Activated CD4-positive, alpha-beta T cell treated with anti-CD3 and anti-CD28 coated beads, Interleukin-2, amount 10 ng/mL, durations not matched to agents 7 days and 5 days (primary cell): ENCODE data around the gene PRKACB. TPM values are rescaled to one million over a fixed set of nuclear protein-coding genes. Genes with fewer than 3 reads are reported as not detected.
A peak's percentile ranks its signal among the peaks of the same experiment; 100 is the strongest.

ENCODE experiments used
- CTCF ChIA-PET: fragments of 350-600 bp; sonication (Branson Sonifier 250); formaldehyde crosslinking; loops from one replicate; lab custom pipeline; 2021; ENCODE audit warnings: antibody characterized with exemption; lab: Charles Lee
- POLR2A ChIA-PET: fragments of 350-600 bp; sonication (Branson Sonifier 250); formaldehyde crosslinking; loops from one replicate; lab custom pipeline; 2021; ENCODE audit warnings: antibody characterized with exemption; lab: Charles Lee
- DNase-seq: peaks from one replicate; pipeline ENCODE4 v3.0.0-alpha.2; 2020
- H3K27ac Mint-ChIP-seq: one replicate; pipeline ENCODE4 v1.8.0; 2021; ENCODE audit warnings: mild to moderate bottlenecking, moderate library complexity, mixed read lengths
- H3K27me3 Mint-ChIP-seq: one replicate; pipeline ENCODE4 v1.8.0; 2021; ENCODE audit warnings: mixed read lengths
- H3K36me3 Mint-ChIP-seq: one replicate; pipeline ENCODE4 v1.8.0; 2021; ENCODE audit warnings: low read depth, mixed read lengths
- H3K4me1 Mint-ChIP-seq: one replicate; pipeline ENCODE4 v1.8.0; 2021; ENCODE audit warnings: mixed read lengths
- H3K4me3 Mint-ChIP-seq: one replicate; pipeline ENCODE4 v1.8.0; 2021; ENCODE audit warnings: mild to moderate bottlenecking, moderate library complexity, mixed read lengths
- H3K9me3 Mint-ChIP-seq: one replicate; pipeline ENCODE4 v1.8.0; 2021; ENCODE audit warnings: mixed read lengths
- total RNA-seq, 2 experiments: library from RNA; stranded (reverse); gene quantifications; one replicate each; pipeline ENCODE4 v1.2.3, GENCODE V29; 2021

PRKACB gene
- total RNA-seq, 2 experiments from 2014 or later: 108 to 119 TPM

DNA sequence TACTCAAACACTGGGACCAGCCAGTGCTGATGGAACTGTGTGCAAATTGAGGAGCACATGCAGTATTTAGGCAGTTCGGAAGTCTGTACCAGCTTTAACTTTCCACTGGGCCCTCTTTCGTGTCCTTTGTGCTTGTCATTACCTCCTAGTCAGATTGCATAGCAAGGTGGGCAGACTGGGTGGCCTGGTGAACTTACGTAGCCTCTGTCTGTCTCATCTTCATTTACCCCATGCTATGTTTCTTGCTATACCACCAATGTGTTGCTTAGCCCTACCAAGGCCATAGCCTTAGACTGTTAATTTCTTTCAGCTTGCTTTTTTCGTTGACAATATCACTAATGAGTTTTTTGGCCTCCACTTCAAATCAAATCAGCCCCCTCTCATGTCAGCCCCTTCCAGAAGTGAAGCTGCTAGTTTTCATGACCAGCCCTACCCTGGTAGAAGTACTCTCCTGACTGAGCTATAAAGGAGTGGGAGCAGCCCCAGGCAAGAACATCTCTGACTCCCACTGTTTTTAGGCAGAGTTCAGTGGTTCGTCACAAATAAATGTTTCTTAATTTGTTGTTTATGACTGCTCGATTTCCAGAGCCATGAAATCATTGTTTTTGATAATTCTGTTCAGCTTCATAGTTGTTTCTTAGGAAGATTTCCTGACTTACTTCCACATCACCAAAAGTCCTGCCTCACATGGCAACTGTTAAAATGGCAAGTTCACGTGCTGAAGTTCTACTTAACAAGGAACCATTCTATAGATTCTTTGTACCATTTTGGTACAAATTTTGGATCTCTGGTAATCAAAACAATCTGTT, 19.3 kb downstream of the PRKACB start:
- H3K27ac Mint-ChIP-seq: no peak overlapping the region
- H3K27me3 Mint-ChIP-seq: no peaks in the 10 kb centered on the region

DNA sequence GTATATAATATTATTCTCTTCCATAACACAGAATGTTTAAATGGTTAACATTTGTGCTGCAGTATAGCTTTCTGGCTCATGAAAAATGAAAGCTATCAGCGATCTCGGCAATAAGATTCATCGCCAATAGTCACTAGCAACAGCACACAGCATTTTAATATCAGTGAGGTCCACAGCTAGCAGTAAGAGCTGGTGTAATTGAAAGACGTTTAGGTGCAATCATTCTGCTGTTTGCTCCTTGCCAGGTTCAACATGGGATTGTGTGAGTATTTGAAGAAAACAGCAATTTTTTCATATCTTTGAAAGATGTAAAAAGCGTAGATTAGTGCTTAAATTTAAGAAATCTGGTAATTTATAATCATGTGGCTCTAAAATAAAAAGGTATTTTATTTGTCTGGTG, 20.1 kb downstream of the PRKACB start:
- peaks cover 64% of the 10 kb centered on the region for H3K4me1 Mint-ChIP-seq
- H3K27ac Mint-ChIP-seq: peak overlapping the region; percentile 39
- DNase-seq: no peak
- ChIA-PET CTCF (interaction anchor here (1.2 to 1.5 kb wide), 2 partner anchors 10 to 11 kb away, joined by 3 to 5 read pairs; no protein-coding TSS in a partner anchor), POLR2A (interaction anchor here (1.2 kb wide), 1 partner anchor 20 kb away, joined by 4 read pairs; the partner anchor contains the start of gene PRKACB)
- peaks cover 31% of the 10 kb centered on the region for H3K36me3 Mint-ChIP-seq
- peaks cover 3% of the 10 kb centered on the region for H3K9me3 Mint-ChIP-seq
- H3K4me3 Mint-ChIP-seq: peak overlapping the region; percentile 15
- H3K27me3 Mint-ChIP-seq: no peaks in the 10 kb centered on the region

More for the DNA sequence above, 19.3 kb downstream of the PRKACB start:
- POLR2A ChIA-PET: no interaction called here
- H3K4me3 Mint-ChIP-seq: no peak overlapping the region
- H3K36me3 Mint-ChIP-seq: peaks cover 28% of the 10 kb centered on the region
- CTCF ChIA-PET: interaction anchor here (1.2 kb wide), 1 partner anchor 9 kb away, joined by 5 read pairs; no protein-coding TSS in a partner anchor
- peaks cover 60% of the 10 kb centered on the region for H3K4me1 Mint-ChIP-seq
- peaks cover 3% of the 10 kb centered on the region for H3K9me3 Mint-ChIP-seq
- DNase-seq: no peak

DNA sequence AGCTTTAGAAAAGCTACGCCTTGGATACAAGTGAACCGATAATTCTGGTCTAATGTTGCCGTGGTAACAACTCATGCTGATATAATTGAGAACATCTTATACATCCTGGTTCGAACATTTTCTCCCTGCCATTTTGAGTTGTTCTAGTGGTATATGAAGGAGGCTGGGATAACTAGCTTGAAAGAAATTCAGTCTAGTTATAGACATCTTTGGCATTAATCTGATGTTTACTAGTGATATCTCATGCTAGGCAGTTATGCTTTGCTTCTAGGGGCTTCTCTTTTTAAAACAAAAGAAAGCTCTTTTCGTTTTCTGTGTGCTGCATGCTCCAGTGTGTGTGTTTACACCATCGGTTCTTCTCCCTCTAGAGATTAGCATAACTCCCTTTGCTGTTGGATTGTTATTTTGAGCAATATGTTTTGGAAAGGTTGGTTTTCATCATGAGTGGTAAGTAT, 20.5 kb downstream of the PRKACB start:
- DNase-seq: no peak
- peaks cover 3% of the 10 kb centered on the region for H3K9me3 Mint-ChIP-seq
- peaks cover 67% of the 10 kb centered on the region for H3K4me1 Mint-ChIP-seq
- no peaks in the 10 kb centered on the region for H3K27me3 Mint-ChIP-seq
- ChIA-PET CTCF (interaction anchor here (1.2 to 1.5 kb wide), 2 partner anchors 10 to 12 kb away, joined by 3 to 5 read pairs; no protein-coding TSS in a partner anchor), POLR2A (interaction anchor here (1.2 kb wide), 1 partner anchor 21 kb away, joined by 4 read pairs; the partner anchor contains the start of gene PRKACB)
- peak overlapping the region; percentile 39 for H3K27ac Mint-ChIP-seq
- peaks cover 34% of the 10 kb centered on the region for H3K36me3 Mint-ChIP-seq
- H3K4me3 Mint-ChIP-seq: peak overlapping the region; percentile 15

DNA sequence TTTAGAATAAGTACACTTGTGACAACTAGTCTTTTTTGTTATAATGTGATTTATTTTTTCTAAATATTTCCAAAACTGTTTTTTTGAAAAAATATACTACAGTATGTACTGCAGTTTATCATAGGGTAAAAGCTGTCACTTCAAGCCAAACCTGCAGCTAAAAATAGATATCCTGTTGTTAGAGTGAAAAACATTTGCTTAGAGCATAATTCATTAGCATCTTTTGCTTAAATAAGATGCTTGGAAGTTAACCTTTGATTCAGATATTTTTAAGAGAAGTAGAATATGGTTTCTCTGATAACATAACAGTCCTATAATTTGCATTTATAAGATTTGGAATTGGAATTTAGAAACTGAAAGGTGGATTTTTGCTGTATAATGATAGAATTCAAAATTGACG, 21.5 kb downstream of the PRKACB start:
- DNase-seq: no peak
- peak overlapping the region; percentile 13 for H3K27ac Mint-ChIP-seq
- CTCF ChIA-PET: interaction anchor here (1.5 kb wide), 1 partner anchor 13 kb away, joined by 3 read pairs; no protein-coding TSS in a partner anchor
- peak overlapping the region; percentile 27 for H3K4me3 Mint-ChIP-seq
- peaks cover 34% of the 10 kb centered on the region for H3K36me3 Mint-ChIP-seq
- H3K4me1 Mint-ChIP-seq: peaks cover 62% of the 10 kb centered on the region
- POLR2A ChIA-PET: interaction anchor here (1.0 kb wide), 1 partner anchor 13 kb away, joined by 4 read pairs; no protein-coding TSS in a partner anchor
- peaks cover 3% of the 10 kb centered on the region for H3K9me3 Mint-ChIP-seq
- no peaks in the 10 kb centered on the region for H3K27me3 Mint-ChIP-seq

DNA sequence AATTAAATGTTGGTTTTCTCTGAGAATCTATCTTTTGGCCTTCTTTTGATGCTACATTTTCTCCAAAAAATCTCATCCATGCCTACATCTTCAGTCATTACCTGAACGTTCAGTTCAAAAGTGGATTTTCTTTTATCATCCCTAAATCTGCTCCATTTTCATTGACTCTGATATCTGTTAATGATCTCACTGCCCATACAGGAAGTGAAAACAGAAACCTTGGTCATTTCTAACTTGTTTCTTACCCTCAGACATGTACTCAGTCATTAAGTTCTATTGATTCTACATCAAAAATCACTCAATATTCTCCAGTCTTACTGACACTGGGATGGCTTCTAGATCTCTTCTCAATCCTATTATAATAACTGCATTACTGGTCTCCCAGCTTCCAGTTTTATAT, 22.7 kb downstream of the PRKACB start:
- POLR2A ChIA-PET: no interaction called here
- H3K27ac Mint-ChIP-seq: no peak overlapping the region

DNA sequence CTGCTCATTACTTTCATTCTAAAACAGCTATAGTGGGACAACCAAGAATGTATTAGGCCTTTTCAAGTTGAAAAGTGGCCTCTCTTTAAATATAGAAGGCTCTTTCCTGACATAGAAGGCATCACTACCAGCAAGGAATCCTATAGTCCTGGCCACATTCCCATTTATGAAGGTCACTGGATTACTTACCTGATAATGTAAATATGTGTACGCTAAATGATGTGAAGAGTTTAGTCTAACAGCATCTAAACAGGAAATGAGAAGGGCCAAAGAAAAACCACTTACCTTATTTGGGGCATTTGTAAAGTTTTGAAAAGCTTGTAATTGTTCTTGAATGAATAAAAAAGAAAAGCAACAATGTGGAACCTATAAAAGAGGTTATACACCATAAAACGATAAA, 24.7 kb downstream of the PRKACB start:
- Mint-ChIP-seq H3K27ac (no peak overlapping the region), H3K9me3 (peaks cover 3% of the 10 kb centered on the region), H3K27me3 (no peaks in the 10 kb centered on the region), H3K36me3 (peaks cover 22% of the 10 kb centered on the region), H3K4me1 (peaks cover 41% of the 10 kb centered on the region), H3K4me3 (no peak overlapping the region)
- ChIA-PET CTCF (interaction anchor here (1.0 kb wide), 1 partner anchor 13 kb away, joined by 3 read pairs; no protein-coding TSS in a partner anchor), POLR2A (no interaction called here)
- no peak for DNase-seq

More for the DNA sequence above, 22.7 kb downstream of the PRKACB start:
- Mint-ChIP-seq H3K36me3 (peaks cover 35% of the 10 kb centered on the region), H3K9me3 (peaks cover 3% of the 10 kb centered on the region), H3K4me1 (peaks cover 57% of the 10 kb centered on the region), H3K27me3 (no peaks in the 10 kb centered on the region), H3K4me3 (no peak overlapping the region)
- CTCF ChIA-PET: no interaction called here
- no peak for DNase-seq

DNA sequence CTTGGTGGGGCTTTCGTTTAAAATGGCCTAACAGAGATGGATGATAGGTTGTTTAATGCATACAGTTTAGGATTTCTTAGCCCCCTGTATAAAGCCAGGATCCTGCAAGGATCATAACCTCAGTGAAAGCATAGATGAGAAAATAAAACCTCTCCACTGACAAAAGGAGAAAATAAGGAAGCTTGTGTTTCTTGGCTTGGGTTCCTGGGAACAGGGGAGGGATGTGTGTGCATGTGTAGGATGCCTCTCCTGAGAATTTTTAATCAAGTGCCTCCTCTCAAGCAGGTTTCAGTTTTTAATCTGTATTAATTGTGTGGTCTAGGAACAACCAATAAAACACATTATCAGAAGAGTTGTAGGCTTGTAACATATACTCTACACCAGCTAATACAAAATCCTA, 26.1 kb downstream of the PRKACB start:
- Mint-ChIP-seq H3K4me1 (peaks cover 37% of the 10 kb centered on the region), H3K9me3 (peaks cover 3% of the 10 kb centered on the region), H3K36me3 (peaks cover 21% of the 10 kb centered on the region), H3K27ac (no peak overlapping the region), H3K4me3 (no peak overlapping the region), H3K27me3 (no peaks in the 10 kb centered on the region)
- ChIA-PET CTCF (interaction anchor here (0.6 kb wide), 1 partner anchor 582 kb away, joined by 4 read pairs; no protein-coding TSS in a partner anchor), POLR2A (no interaction called here)
- no peak for DNase-seq

DNA sequence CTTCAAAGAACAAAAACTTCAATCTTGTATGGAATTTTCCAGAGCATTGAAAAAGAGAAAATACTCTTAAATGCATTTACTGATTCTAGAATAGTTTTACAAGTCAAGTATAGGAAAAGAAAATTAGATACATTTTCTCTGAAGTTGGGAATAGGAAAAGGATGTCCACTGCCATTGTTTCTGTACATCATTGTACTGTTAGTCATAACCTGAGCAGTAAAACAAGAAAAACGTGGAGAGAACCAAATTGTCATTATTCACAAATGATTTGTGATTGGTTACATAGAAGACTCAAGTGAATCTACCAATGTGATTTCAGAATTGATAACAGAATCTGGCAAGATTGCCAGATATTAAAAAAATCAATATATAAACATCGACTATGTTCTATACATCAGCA, 27.4 kb downstream of the PRKACB start:
- peaks cover 23% of the 10 kb centered on the region for H3K36me3 Mint-ChIP-seq
- no peak overlapping the region for H3K27ac Mint-ChIP-seq
- no peak overlapping the region for H3K4me3 Mint-ChIP-seq
- no peaks in the 10 kb centered on the region for H3K27me3 Mint-ChIP-seq
- DNase-seq: no peak
- H3K9me3 Mint-ChIP-seq: peaks cover 3% of the 10 kb centered on the region
- ChIA-PET POLR2A (no interaction called here), CTCF (no interaction called here)
- peaks cover 31% of the 10 kb centered on the region for H3K4me1 Mint-ChIP-seq

DNA sequence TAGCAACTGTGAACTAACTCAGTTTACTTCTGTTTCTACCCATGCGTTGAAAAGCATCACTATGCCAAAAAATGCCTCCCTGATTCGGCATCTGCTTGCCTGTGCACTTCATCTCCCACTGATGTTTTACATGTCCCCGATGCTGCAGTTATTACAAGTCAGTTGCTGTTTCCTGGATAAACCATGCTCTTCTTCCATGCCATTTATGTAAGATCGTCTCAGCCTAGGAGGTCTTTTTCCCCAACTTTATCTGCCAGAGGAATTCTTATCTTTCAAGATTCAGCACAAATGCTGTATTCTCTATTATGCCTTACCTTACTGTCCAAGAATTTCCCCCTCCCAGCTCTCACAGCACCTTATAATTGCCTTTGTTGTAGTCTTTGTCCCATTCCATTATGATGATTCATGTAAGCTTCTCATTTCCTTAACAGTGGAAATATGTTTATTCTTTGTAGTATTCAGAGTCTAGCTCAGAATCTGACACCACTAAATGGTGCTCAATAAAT, 30.0 kb downstream of the PRKACB start:
- Mint-ChIP-seq H3K27me3 (no peaks in the 10 kb centered on the region), H3K4me1 (peaks cover 10% of the 10 kb centered on the region), H3K9me3 (no peaks in the 10 kb centered on the region), H3K27ac (no peak overlapping the region), H3K4me3 (no peak overlapping the region), H3K36me3 (peaks cover 19% of the 10 kb centered on the region)
- ChIA-PET POLR2A (no interaction called here), CTCF (no interaction called here)
- DNase-seq: no peak

DNA sequence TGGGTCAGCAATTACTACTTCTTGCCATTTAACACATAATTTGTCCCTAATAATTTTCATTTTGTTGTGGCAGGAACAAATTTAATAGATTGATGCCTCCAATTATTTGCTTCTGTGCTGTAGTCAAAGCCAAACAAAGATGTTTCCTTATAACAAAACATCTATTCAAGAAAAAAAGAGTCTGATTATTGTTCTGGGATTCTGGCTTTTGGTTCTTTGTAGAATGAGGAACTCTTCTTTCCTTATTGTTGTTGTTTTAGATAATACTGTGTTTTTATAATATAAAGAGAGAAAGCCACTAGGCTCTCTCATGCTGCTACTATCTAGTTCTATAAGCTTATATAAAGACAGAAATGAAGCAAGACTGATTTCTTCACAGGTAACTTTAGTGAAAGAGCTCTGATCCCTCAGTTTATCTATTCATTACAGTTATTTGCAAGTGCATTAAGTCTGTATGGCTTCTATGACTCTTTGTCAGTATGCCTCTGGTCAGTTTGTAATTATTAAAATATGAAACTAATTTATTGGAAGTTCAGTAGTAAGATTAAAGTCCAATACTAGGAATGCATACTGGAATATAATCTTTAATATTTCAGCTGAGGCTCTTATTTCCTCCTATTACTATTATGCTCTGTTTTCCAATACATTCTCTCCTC, 37.4 kb downstream of the PRKACB start:
- peaks cover 30% of the 10 kb centered on the region for H3K36me3 Mint-ChIP-seq
- ChIA-PET CTCF (interaction anchor here (0.7 to 1.4 kb wide), 2 partner anchors 13 to 958 kb away, joined by 3 read pairs; no protein-coding TSS in a partner anchor), POLR2A (no interaction called here)
- H3K4me1 Mint-ChIP-seq: no peaks in the 10 kb centered on the region
- no peaks in the 10 kb centered on the region for H3K27me3 Mint-ChIP-seq
- no peak overlapping the region for H3K27ac Mint-ChIP-seq
- no peak overlapping the region for H3K4me3 Mint-ChIP-seq
- H3K9me3 Mint-ChIP-seq: no peaks in the 10 kb centered on the region
- no peak for DNase-seq

DNA sequence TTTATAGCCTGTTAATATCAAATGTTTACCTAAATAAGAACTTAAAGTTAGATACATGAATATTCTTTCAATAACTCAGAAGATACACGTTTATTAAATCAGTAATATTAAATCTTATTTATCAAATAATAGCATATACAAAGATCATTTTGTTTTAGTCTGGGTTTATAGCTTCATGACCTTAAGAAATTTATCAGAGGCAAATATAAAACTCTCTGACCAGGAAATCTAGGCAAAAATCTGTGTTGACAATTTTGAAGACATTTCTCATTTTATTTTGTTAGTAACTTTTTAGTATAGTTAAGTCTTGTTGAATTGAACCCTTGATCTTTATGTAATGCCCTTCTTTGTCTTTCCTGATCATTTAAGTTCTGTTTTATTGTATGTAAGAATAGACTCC, 46.4 kb downstream of the PRKACB start:
- Mint-ChIP-seq H3K27me3 (no peaks in the 10 kb centered on the region), H3K4me1 (no peaks in the 10 kb centered on the region), H3K36me3 (peaks cover 76% of the 10 kb centered on the region), H3K9me3 (peaks cover 29% of the 10 kb centered on the region), H3K27ac (no peak overlapping the region), H3K4me3 (no peak overlapping the region)
- ChIA-PET POLR2A (no interaction called here), CTCF (no interaction called here)
- no peak for DNase-seq

DNA sequence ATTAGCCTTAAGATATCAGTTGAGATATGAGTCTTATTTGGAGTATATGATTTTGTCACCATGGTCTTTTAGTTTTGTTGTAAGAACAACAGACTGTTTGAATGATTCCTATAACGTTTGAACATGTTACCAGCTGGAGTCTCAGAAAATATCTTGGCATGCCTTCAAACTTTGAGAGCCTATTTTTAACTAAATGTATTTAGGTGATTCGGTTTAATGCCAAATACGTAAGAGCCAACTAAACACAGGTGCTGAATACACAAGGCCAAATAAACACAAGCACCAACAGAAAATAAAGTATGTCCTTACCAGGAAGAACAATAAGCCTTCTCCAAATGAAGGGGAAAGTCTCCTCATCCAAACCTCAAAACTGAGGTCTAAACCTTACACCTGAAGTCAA, 48.6 kb downstream of the PRKACB start:
- Mint-ChIP-seq H3K4me3 (no peak overlapping the region), H3K27ac (no peak overlapping the region), H3K4me1 (no peaks in the 10 kb centered on the region), H3K36me3 (peaks cover 77% of the 10 kb centered on the region), H3K9me3 (peaks cover 29% of the 10 kb centered on the region), H3K27me3 (no peaks in the 10 kb centered on the region)
- CTCF ChIA-PET: no interaction called here
- no peak for DNase-seq
- POLR2A ChIA-PET: no interaction called here
